Measurements from ENCODE around the gene ACOXL.

The ACOXL gene

DNA sequence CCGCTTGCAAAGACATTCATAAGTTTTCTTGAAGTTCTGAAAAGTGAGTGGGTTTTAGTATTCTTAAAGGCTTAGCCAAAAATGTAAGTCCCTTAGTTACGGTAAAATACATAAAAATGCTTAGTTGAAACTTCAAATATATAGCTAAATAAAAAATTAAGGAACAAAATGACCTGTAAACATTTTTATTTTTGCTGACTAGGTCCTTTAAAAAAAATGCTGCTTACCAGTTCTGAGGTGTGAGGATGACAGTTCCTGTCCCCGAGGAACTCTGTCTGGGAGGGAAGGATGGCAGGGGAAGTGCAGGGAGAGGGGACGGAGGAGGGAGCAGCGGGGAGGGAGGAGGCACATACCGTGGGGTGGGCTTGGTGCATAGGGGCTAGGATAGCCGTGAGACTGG lies 285.5 kb downstream of the ACOXL start:
- H3K27ac ChIP-seq (ENCODE audit: extremely low read depth, low read depth, low read length): no peak overlapping the region
- TF ChIP-seq, protein P1, sequence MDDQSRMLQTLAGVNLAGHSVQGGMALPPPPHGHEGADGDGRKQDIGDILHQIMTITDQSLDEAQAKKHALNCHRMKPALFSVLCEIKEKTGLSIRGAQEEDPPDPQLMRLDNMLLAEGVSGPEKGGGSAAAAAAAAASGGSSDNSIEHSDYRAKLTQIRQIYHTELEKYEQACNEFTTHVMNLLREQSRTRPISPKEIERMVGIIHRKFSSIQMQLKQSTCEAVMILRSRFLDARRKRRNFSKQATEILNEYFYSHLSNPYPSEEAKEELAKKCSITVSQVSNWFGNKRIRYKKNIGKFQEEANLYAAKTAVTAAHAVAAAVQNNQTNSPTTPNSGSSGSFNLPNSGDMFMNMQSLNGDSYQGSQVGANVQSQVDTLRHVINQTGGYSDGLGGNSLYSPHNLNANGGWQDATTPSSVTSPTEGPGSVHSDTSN (CRISPR knock-in tag; IDR thresholded peaks at IDR 0.05): no peak
- TF ChIP-seq ZNF157 (tag by site-specific recombination; IDR thresholded peaks at IDR 0.05): no peak
- TF ChIP-seq, protein P2, sequence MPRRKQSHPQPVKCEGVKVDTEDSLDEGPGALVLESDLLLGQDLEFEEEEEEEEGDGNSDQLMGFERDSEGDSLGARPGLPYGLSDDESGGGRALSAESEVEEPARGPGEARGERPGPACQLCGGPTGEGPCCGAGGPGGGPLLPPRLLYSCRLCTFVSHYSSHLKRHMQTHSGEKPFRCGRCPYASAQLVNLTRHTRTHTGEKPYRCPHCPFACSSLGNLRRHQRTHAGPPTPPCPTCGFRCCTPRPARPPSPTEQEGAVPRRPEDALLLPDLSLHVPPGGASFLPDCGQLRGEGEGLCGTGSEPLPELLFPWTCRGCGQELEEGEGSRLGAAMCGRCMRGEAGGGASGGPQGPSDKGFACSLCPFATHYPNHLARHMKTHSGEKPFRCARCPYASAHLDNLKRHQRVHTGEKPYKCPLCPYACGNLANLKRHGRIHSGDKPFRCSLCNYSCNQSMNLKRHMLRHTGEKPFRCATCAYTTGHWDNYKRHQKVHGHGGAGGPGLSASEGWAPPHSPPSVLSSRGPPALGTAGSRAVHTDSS (tag by site-specific recombination; IDR thresholded peaks at IDR 0.05): no peak
- TF ChIP-seq, protein P3, sequence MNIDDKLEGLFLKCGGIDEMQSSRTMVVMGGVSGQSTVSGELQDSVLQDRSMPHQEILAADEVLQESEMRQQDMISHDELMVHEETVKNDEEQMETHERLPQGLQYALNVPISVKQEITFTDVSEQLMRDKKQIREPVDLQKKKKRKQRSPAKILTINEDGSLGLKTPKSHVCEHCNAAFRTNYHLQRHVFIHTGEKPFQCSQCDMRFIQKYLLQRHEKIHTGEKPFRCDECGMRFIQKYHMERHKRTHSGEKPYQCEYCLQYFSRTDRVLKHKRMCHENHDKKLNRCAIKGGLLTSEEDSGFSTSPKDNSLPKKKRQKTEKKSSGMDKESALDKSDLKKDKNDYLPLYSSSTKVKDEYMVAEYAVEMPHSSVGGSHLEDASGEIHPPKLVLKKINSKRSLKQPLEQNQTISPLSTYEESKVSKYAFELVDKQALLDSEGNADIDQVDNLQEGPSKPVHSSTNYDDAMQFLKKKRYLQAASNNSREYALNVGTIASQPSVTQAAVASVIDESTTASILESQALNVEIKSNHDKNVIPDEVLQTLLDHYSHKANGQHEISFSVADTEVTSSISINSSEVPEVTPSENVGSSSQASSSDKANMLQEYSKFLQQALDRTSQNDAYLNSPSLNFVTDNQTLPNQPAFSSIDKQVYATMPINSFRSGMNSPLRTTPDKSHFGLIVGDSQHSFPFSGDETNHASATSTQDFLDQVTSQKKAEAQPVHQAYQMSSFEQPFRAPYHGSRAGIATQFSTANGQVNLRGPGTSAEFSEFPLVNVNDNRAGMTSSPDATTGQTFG (tag by site-specific recombination; IDR thresholded peaks at IDR 0.05; ENCODE audit: borderline replicate concordance): no peak
- no peak for TF ChIP-seq ZNF560 (tag by site-specific recombination; IDR thresholded peaks at IDR 0.05; ENCODE audit: borderline replicate concordance)
- TF ChIP-seq ZNF501 (tag by site-specific recombination; IDR thresholded peaks at IDR 0.05): no peak
- no peak for TF ChIP-seq ZNF184 (tag by site-specific recombination; IDR thresholded peaks at IDR 0.05)
- ChIA-PET CTCF (no interaction called here), POLR2A (no interaction called here)
- no peaks in the 10 kb centered on the region for H3K36me3 ChIP-seq (ENCODE audit: control insufficient read depth in 2 of 2, insufficient read depth in 1 of 2, low read length in 2 of 2)
- no peaks in the 10 kb centered on the region for H3K4me1 ChIP-seq (ENCODE audit: control insufficient read depth, insufficient read depth, low read length)
- no peaks in the 10 kb centered on the region for H3K9me3 ChIP-seq (ENCODE audit: control insufficient read depth, insufficient read depth, low read depth, low read length)
- no peak overlapping the region for H3K4me3 ChIP-seq (ENCODE audit: low read depth, low read length)

DNA sequence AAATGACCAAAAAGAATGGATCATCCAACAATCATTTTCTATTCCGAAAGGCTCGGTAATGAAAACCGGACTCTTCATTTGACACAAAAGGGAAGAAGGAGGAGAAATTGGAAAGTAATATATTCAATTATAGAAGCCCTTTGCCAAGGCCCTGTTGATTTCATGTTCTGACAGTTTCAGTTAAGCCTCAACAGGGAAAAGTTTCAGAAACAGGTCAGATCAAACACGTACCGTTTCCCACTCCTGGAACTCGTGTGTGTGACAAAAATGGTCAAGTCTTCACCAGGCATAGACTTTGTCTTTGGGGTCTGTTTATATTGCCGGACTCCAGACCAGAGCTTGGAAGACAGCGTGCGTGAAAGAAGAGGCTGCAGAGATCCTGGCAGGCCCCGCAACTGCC lies 287.0 kb downstream of the ACOXL start:
- Histone ChIP-seq H3K4me1 (ENCODE audit: control insufficient read depth, insufficient read depth, low read length) (no peaks in the 10 kb centered on the region), H3K27ac (ENCODE audit: extremely low read depth, low read depth, low read length) (no peak overlapping the region), H3K9me3 (ENCODE audit: control insufficient read depth, insufficient read depth, low read depth, low read length) (no peaks in the 10 kb centered on the region), H3K36me3 (ENCODE audit: control insufficient read depth in 2 of 2, insufficient read depth in 1 of 2, low read length in 2 of 2) (no peaks in the 10 kb centered on the region), H3K4me3 (ENCODE audit: low read depth, low read length) (no peak overlapping the region)
- POLR2A ChIA-PET: no interaction called here
- CTCF ChIA-PET: no interaction called here
- TF ChIP-seq ZEB2 (tag by site-specific recombination; IDR thresholded peaks at IDR 0.05): no peak
- TF ChIP-seq, protein P4, sequence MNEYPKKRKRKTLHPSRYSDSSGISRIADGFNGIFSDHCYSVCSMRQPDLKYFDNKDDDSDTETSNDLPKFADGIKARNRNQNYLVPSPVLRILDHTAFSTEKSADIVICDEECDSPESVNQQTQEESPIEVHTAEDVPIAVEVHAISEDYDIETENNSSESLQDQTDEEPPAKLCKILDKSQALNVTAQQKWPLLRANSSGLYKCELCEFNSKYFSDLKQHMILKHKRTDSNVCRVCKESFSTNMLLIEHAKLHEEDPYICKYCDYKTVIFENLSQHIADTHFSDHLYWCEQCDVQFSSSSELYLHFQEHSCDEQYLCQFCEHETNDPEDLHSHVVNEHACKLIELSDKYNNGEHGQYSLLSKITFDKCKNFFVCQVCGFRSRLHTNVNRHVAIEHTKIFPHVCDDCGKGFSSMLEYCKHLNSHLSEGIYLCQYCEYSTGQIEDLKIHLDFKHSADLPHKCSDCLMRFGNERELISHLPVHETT (tag by site-specific recombination; IDR thresholded peaks at IDR 0.05): no peak
- no peak for TF ChIP-seq ZNF830 (tag by site-specific recombination; IDR thresholded peaks at IDR 0.05; ENCODE audit: low read depth)
- no peak for TF ChIP-seq MYNN (tag by site-specific recombination; IDR thresholded peaks at IDR 0.05; ENCODE audit: borderline replicate concordance)
- TF ChIP-seq, protein P5, sequence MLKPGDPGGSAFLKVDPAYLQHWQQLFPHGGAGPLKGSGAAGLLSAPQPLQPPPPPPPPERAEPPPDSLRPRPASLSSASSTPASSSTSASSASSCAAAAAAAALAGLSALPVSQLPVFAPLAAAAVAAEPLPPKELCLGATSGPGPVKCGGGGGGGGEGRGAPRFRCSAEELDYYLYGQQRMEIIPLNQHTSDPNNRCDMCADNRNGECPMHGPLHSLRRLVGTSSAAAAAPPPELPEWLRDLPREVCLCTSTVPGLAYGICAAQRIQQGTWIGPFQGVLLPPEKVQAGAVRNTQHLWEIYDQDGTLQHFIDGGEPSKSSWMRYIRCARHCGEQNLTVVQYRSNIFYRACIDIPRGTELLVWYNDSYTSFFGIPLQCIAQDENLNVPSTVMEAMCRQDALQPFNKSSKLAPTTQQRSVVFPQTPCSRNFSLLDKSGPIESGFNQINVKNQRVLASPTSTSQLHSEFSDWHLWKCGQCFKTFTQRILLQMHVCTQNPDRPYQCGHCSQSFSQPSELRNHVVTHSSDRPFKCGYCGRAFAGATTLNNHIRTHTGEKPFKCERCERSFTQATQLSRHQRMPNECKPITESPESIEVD (tag by site-specific recombination; IDR thresholded peaks at IDR 0.05): no peak
- no peak for TF ChIP-seq ZXDB (tag by site-specific recombination; IDR thresholded peaks at IDR 0.05)
- TF ChIP-seq ZNF394 (tag by site-specific recombination; IDR thresholded peaks at IDR 0.05; ENCODE audit: borderline replicate concordance): no peak
- TF ChIP-seq ZNF114 (tag by site-specific recombination; IDR thresholded peaks at IDR 0.05): no peak
- no peak for TF ChIP-seq SP7 (tag by site-specific recombination; IDR thresholded peaks at IDR 0.05)
- no peak for TF ChIP-seq ZFP41 (tag by site-specific recombination; IDR thresholded peaks at IDR 0.05; ENCODE audit: borderline replicate concordance)
- TF ChIP-seq EGR2 (tag by site-specific recombination; IDR thresholded peaks at IDR 0.05; ENCODE audit: low read depth): no peak
- TF ChIP-seq, protein P6, sequence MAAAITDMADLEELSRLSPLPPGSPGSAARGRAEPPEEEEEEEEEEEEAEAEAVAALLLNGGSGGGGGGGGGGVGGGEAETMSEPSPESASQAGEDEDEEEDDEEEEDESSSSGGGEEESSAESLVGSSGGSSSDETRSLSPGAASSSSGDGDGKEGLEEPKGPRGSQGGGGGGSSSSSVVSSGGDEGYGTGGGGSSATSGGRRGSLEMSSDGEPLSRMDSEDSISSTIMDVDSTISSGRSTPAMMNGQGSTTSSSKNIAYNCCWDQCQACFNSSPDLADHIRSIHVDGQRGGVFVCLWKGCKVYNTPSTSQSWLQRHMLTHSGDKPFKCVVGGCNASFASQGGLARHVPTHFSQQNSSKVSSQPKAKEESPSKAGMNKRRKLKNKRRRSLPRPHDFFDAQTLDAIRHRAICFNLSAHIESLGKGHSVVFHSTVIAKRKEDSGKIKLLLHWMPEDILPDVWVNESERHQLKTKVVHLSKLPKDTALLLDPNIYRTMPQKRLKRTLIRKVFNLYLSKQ (tag by site-specific recombination; IDR thresholded peaks at IDR 0.05; ENCODE audit: borderline replicate concordance): no peak
- TF ChIP-seq, protein P7, sequence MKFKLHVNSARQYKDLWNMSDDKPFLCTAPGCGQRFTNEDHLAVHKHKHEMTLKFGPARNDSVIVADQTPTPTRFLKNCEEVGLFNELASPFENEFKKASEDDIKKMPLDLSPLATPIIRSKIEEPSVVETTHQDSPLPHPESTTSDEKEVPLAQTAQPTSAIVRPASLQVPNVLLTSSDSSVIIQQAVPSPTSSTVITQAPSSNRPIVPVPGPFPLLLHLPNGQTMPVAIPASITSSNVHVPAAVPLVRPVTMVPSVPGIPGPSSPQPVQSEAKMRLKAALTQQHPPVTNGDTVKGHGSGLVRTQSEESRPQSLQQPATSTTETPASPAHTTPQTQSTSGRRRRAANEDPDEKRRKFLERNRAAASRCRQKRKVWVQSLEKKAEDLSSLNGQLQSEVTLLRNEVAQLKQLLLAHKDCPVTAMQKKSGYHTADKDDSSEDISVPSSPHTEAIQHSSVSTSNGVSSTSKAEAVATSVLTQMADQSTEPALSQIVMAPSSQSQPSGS (tag by site-specific recombination; IDR thresholded peaks at IDR 0.05; ENCODE audit: low read depth): no peak
- TF ChIP-seq, protein P8, sequence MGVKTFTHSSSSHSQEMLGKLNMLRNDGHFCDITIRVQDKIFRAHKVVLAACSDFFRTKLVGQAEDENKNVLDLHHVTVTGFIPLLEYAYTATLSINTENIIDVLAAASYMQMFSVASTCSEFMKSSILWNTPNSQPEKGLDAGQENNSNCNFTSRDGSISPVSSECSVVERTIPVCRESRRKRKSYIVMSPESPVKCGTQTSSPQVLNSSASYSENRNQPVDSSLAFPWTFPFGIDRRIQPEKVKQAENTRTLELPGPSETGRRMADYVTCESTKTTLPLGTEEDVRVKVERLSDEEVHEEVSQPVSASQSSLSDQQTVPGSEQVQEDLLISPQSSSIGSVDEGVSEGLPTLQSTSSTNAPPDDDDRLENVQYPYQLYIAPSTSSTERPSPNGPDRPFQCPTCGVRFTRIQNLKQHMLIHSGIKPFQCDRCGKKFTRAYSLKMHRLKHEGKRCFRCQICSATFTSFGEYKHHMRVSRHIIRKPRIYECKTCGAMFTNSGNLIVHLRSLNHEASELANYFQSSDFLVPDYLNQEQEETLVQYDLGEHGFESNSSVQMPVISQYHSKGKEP (tag by site-specific recombination; IDR thresholded peaks at IDR 0.05): no peak
- TF ChIP-seq ZNF223 (tag by site-specific recombination; IDR thresholded peaks at IDR 0.05): no peak

Measured in HEK293 (cell line).